ENCODE results near the gene DRC7.

DRC7 gene

GRCh38 chr16:57711993-57712392 is 17.4 kb downstream of the DRC7 start:
- TF ChIP-seq POLR2AphosphoS5 (IDR thresholded peaks at IDR 0.05; ENCODE audit: low read depth, low read length) = no peak
- TF ChIP-seq TAF1 (IDR thresholded peaks at IDR 0.05; ENCODE audit: borderline replicate concordance, insufficient read depth, low read length) = no peak
- TF ChIP-seq FOXP2 (optimal IDR thresholded peaks at IDR 0.05; ENCODE audit: borderline replicate concordance, extremely low read depth, extremely low read length, insufficient read depth) = no peak
- no peak for TF ChIP-seq SIN3A (IDR thresholded peaks at IDR 0.05; ENCODE audit: borderline replicate concordance, insufficient read depth, low read length)
- TF ChIP-seq, protein P1, sequence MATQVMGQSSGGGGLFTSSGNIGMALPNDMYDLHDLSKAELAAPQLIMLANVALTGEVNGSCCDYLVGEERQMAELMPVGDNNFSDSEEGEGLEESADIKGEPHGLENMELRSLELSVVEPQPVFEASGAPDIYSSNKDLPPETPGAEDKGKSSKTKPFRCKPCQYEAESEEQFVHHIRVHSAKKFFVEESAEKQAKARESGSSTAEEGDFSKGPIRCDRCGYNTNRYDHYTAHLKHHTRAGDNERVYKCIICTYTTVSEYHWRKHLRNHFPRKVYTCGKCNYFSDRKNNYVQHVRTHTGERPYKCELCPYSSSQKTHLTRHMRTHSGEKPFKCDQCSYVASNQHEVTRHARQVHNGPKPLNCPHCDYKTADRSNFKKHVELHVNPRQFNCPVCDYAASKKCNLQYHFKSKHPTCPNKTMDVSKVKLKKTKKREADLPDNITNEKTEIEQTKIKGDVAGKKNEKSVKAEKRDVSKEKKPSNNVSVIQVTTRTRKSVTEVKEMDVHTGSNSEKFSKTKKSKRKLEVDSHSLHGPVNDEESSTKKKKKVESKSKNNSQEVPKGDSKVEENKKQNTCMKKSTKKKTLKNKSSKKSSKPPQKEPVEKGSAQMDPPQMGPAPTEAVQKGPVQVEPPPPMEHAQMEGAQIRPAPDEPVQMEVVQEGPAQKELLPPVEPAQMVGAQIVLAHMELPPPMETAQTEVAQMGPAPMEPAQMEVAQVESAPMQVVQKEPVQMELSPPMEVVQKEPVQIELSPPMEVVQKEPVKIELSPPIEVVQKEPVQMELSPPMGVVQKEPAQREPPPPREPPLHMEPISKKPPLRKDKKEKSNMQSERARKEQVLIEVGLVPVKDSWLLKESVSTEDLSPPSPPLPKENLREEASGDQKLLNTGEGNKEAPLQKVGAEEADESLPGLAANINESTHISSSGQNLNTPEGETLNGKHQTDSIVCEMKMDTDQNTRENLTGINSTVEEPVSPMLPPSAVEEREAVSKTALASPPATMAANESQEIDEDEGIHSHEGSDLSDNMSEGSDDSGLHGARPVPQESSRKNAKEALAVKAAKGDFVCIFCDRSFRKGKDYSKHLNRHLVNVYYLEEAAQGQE (IDR thresholded peaks at IDR 0.05; ENCODE audit: insufficient read depth in 1 of 2, low read depth in 2 of 2, low read length in 2 of 2) = no peak

DNA sequence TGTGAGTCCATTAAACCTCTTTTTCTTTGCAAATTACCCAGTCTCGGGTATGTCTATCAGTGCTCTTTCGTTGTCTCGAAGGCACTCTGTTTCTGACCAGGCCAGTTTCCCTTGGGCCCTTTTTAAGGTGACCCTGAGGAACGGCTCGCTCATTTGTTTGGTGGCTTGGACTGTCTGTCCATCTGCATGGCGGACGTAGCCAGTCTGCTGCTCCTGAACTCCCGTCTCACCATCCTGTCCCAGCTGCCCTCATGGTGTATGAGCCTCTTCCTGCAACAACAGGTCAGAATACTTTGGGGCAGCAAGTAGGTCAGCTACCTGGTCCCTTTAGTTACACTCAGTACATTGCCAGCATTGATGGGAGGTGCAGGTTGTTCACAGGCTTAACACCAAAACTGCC is 19.0 kb downstream of the DRC7 start:
- TF ChIP-seq FOXP2 (optimal IDR thresholded peaks at IDR 0.05; ENCODE audit: borderline replicate concordance, extremely low read depth, extremely low read length, insufficient read depth) = no peak
- TF ChIP-seq, protein P1 (IDR thresholded peaks at IDR 0.05; ENCODE audit: insufficient read depth in 1 of 2, low read depth in 2 of 2, low read length in 2 of 2) = no peak
- TF ChIP-seq TAF1 (IDR thresholded peaks at IDR 0.05; ENCODE audit: borderline replicate concordance, insufficient read depth, low read length) = no peak
- TF ChIP-seq SIN3A (IDR thresholded peaks at IDR 0.05; ENCODE audit: borderline replicate concordance, insufficient read depth, low read length) = no peak
- no peak for TF ChIP-seq POLR2AphosphoS5 (IDR thresholded peaks at IDR 0.05; ENCODE audit: low read depth, low read length)

DNA sequence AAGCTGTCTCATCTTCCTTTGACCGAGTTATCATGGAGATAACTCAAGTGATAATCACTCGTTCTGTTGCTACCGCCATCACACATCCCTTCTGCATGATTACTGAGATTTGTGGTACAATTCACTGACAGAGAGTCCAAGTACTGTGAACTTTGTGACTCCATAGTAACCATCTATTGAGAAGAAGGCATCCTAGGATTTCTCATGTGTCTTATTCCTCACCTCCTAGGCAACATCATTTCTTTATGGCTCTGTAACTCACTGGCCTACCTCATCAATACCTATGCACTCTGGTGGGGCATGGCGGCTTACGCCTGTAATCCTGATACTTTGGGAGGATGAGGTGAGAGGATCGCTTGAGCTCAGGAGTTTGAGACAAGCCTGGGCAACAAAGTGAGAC is 19.4 kb downstream of the DRC7 start:
- no peak for TF ChIP-seq SIN3A (IDR thresholded peaks at IDR 0.05; ENCODE audit: borderline replicate concordance, insufficient read depth, low read length)
- TF ChIP-seq, protein P1 (IDR thresholded peaks at IDR 0.05; ENCODE audit: insufficient read depth in 1 of 2, low read depth in 2 of 2, low read length in 2 of 2) = no peak
- no peak for TF ChIP-seq TAF1 (IDR thresholded peaks at IDR 0.05; ENCODE audit: borderline replicate concordance, insufficient read depth, low read length)
- no peak for TF ChIP-seq POLR2AphosphoS5 (IDR thresholded peaks at IDR 0.05; ENCODE audit: low read depth, low read length)
- no peak for TF ChIP-seq FOXP2 (optimal IDR thresholded peaks at IDR 0.05; ENCODE audit: borderline replicate concordance, extremely low read depth, extremely low read length, insufficient read depth)

DNA sequence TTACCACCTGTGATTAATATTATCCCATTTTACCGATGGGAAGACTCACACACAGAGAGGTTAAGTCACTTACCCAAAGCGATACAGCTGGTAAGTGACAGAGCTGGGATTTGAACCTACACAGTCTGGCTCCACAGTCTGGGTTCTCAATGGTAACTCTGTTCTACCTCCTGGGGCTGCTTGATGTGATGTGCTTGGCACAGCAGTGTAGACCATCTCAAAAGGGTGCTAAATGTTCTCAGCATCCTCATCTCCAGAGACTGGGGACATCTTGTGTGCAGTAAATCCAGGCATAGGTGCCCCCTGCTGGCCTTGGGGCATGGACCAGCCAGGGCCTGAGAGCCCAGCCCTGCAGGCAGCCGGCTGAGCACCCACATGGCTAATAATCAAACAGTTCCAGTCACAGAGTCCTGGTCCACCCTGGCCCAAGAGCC is 25.6 kb downstream of the DRC7 start:
- TF ChIP-seq TAF1 (IDR thresholded peaks at IDR 0.05; ENCODE audit: borderline replicate concordance, insufficient read depth, low read length) (no peak), FOXP2 (optimal IDR thresholded peaks at IDR 0.05; ENCODE audit: borderline replicate concordance, extremely low read depth, extremely low read length, insufficient read depth) (no peak), POLR2AphosphoS5 (IDR thresholded peaks at IDR 0.05; ENCODE audit: low read depth, low read length) (no peak), SIN3A (IDR thresholded peaks at IDR 0.05; ENCODE audit: borderline replicate concordance, insufficient read depth, low read length) (no peak)
- TF ChIP-seq, protein P1 (IDR thresholded peaks at IDR 0.05; ENCODE audit: insufficient read depth in 1 of 2, low read depth in 2 of 2, low read length in 2 of 2) = no peak
